ENCODE results near the gene ZNF827. TPM values are rescaled to one million over a fixed set of nuclear protein-coding genes. Genes with fewer than 3 reads are reported as not detected.
A peak's percentile ranks its signal among the peaks of the same experiment; 100 is the strongest.

Gene ZNF827
- total RNA-seq, 1 experiment from 2014 or later, result 26.2 TPM

GRCh38 chr4:145907812-145908211, 30.8 kb downstream of the ZNF827 start:
- Mint-ChIP-seq H3K27me3 (ENCODE audit: unreplicated experiment) (no peaks in the 10 kb centered on the region), H3K36me3 (ENCODE audit: insufficient read depth, unreplicated experiment) (peaks cover 10% of the 10 kb centered on the region), H3K9me3 (ENCODE audit: low read depth, unreplicated experiment) (no peaks in the 10 kb centered on the region), H3K4me3 (ENCODE audit: low read depth, unreplicated experiment) (no peak overlapping the region), H3K27ac (ENCODE audit: unreplicated experiment) (no peak overlapping the region), H3K4me1 (ENCODE audit: low read depth, unreplicated experiment) (peaks cover 48% of the 10 kb centered on the region)
- CTCF ChIA-PET, result no interaction called here
- no peak for TF ChIP-seq CTCF (IDR thresholded peaks at IDR 0.05; ENCODE audit: unreplicated experiment)
- intact Hi-C loops (cut with micrococcal nuclease; ENCODE audit: unreplicated experiment), result no loop called here
- no peak for DNase-seq
- BruUV-seq (replicated peaks), result no TSS peak

DNA sequence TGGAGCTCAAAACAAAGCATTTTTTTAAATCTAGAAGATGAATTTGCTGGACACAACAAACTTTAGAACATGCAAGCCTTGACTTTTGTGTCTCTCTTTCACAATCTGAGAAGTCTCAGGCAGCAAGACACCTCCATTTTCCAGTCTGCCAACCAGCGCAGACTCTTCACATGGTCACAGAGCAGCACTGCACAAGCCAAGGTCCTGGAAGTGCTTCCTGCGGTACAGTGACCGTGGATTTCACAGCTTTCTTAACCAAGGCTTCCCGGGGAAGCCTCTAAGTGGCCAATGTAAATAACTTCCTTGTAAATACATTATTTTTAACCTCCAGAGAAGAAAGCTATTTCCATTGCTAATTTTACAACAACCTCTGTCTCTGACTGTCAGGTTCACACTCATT, 31.2 kb downstream of the ZNF827 start:
- CTCF ChIA-PET, result no interaction called here
- Mint-ChIP-seq H3K27me3 (ENCODE audit: unreplicated experiment) (no peaks in the 10 kb centered on the region), H3K4me1 (ENCODE audit: low read depth, unreplicated experiment) (peaks cover 48% of the 10 kb centered on the region), H3K27ac (ENCODE audit: unreplicated experiment) (no peak overlapping the region), H3K9me3 (ENCODE audit: low read depth, unreplicated experiment) (no peaks in the 10 kb centered on the region), H3K36me3 (ENCODE audit: insufficient read depth, unreplicated experiment) (peaks cover 10% of the 10 kb centered on the region), H3K4me3 (ENCODE audit: low read depth, unreplicated experiment) (no peak overlapping the region)
- intact Hi-C loops (cut with micrococcal nuclease; ENCODE audit: unreplicated experiment), result no loop called here
- TF ChIP-seq CTCF (IDR thresholded peaks at IDR 0.05; ENCODE audit: unreplicated experiment), result no peak
- BruUV-seq (replicated peaks), result no TSS peak
- DNase-seq, result no peak

GRCh38 chr4:145904413-145905177, 34.0 kb downstream of the ZNF827 start:
- Mint-ChIP-seq H3K4me3 (ENCODE audit: low read depth, unreplicated experiment) (no peak overlapping the region), H3K36me3 (ENCODE audit: insufficient read depth, unreplicated experiment) (peaks cover 6% of the 10 kb centered on the region), H3K27ac (ENCODE audit: unreplicated experiment) (no peak overlapping the region), H3K27me3 (ENCODE audit: unreplicated experiment) (no peaks in the 10 kb centered on the region), H3K9me3 (ENCODE audit: low read depth, unreplicated experiment) (no peaks in the 10 kb centered on the region), H3K4me1 (ENCODE audit: low read depth, unreplicated experiment) (peaks cover 34% of the 10 kb centered on the region)
- CTCF ChIA-PET, result no interaction called here
- intact Hi-C loops (cut with micrococcal nuclease; ENCODE audit: unreplicated experiment), result no loop called here
- no peak for TF ChIP-seq CTCF (IDR thresholded peaks at IDR 0.05; ENCODE audit: unreplicated experiment)
- no TSS peak for BruUV-seq (replicated peaks)
- DNase-seq, result no peak

- H3K9me3 Mint-ChIP-seq (ENCODE audit: low read depth, unreplicated experiment), result no peaks in the 10 kb centered on the region
- no peak overlapping the region for H3K4me3 Mint-ChIP-seq (ENCODE audit: low read depth, unreplicated experiment)
- H3K36me3 Mint-ChIP-seq (ENCODE audit: insufficient read depth, unreplicated experiment), result no peaks in the 10 kb centered on the region
- no peaks in the 10 kb centered on the region for H3K27me3 Mint-ChIP-seq (ENCODE audit: unreplicated experiment)
- no peak for DNase-seq
- peaks cover 29% of the 10 kb centered on the region for H3K4me1 Mint-ChIP-seq (ENCODE audit: low read depth, unreplicated experiment)
- no peak for TF ChIP-seq CTCF (IDR thresholded peaks at IDR 0.05; ENCODE audit: unreplicated experiment)
- no peak overlapping the region for H3K27ac Mint-ChIP-seq (ENCODE audit: unreplicated experiment)
- intact Hi-C loops (cut with micrococcal nuclease; ENCODE audit: unreplicated experiment), result no loop called here
- BruUV-seq (replicated peaks), result TSS peak; percentile 15
- CTCF ChIA-PET, result no interaction called here
Measured at GRCh38 chr4:145902522-145902921, 36.1 kb downstream of the ZNF827 start.

All from Calu3 (cell line).